Activated naive CD8-positive, alpha-beta T cell treated with anti-CD3 and anti-CD28 coated beads, Interleukin-2, amount 50 U/mL, for 16 hours (primary cell): ENCODE data around the gene TAGLN.

Experiments used
- DNase-seq: peaks from one replicate; pipeline ENCODE4 v3.0.0-alpha.2; 2020; ENCODE audit warnings: low read depth, low spot score

The TAGLN gene

GRCh38 chr11:117199053-117199915 is at the start of gene TAGLN:
Gene TAGLN (plus strand): TSS chr11:117199370. CDS start chr11:117203014, 3,644 bp downstream.
- DNase-seq: no peak

GRCh38 chr11:117152066-117152465 is 47.1 kb upstream of the TAGLN start:
- DNase-seq: no peak

DNA sequence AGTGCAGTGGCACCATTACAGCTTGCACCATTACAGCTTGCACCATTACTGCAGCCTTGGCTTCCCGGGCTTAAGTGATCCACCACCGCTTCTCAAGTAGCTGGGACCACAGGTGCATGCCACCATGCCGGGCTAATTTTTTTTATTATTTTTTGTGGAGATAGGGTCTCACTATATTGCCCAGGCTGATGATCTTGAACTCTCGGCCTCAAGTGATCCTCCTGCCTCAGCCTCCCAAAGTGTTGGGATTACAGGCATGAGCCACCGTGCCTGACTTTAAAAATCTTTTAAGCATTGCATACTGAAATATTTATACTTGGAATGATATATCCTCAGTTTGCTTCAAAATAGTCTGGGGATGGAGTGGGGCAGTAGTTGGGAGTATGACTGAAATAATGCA is 44.7 kb upstream of the TAGLN start:
- no peak for DNase-seq

GRCh38 chr11:117157507-117157906 is 41.7 kb upstream of the TAGLN start:
- DNase-seq: no peak

DNA sequence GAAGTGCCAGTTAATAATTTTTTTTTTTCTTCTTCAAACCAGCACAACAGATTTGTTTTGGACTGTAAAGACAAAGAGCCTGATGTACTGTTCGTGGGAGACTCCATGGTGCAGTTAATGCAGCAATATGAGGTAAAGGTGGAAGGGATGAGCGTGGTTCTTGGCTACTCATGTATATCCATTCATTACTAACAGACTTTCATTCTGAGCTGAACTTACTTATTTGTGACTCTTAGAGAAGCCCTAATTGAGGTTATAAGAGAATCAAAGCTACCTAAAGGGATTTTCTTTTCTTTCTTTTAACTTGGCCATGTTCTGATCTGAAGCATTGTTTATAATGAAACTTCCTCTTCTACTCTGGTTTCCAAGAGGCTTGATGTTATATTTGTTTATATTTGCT is 39.3 kb upstream of the TAGLN start:
- DNase-seq: no peak

DNA sequence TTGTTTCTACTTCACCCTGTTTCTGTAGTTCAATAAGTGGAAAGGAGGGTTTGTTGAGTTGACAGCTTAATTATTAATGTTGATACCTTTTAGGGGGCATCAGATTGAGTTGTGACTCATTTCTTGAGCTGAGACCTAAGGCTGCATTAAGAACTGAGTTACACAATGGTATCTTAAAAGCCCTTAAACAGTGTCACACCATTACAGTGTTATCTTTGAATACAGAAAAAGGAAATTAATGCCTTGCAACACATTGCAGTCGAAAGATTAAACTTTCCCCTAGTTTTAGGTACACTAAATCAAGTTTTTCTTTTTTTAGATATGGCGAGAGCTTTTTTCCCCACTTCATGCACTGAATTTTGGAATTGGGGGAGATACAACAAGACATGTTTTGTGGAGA is 38.3 kb upstream of the TAGLN start:
- DNase-seq: no peak

- DNase-seq: no peak
Observed at GRCh38 chr11:117166491-117166890, 32.7 kb upstream of the TAGLN start.

- DNase-seq: no peak
Observed at GRCh38 chr11:117169736-117170135, 29.4 kb upstream of the TAGLN start.

GRCh38 chr11:117170210-117170609 is 29.0 kb upstream of the TAGLN start:
- DNase-seq: no peak

DNA sequence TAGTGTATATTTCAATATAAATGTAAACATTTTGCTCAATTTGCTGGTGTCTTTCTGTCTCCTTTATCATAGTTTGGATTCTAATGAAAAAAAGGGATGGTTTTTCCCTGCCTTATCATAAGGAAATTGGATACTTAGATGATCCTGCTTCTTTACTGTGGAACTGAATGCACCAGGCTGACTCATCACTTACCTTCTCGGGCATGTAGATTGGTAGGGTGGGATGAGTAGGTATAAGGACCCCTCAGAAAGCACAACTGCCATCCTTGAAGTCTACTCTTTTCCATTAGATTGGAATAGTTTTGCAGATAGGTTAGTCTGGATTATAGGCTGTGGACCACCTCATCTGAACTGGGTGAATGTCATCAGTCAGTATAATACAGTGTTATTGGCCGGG is 28.2 kb upstream of the TAGLN start:
- no peak for DNase-seq

DNA sequence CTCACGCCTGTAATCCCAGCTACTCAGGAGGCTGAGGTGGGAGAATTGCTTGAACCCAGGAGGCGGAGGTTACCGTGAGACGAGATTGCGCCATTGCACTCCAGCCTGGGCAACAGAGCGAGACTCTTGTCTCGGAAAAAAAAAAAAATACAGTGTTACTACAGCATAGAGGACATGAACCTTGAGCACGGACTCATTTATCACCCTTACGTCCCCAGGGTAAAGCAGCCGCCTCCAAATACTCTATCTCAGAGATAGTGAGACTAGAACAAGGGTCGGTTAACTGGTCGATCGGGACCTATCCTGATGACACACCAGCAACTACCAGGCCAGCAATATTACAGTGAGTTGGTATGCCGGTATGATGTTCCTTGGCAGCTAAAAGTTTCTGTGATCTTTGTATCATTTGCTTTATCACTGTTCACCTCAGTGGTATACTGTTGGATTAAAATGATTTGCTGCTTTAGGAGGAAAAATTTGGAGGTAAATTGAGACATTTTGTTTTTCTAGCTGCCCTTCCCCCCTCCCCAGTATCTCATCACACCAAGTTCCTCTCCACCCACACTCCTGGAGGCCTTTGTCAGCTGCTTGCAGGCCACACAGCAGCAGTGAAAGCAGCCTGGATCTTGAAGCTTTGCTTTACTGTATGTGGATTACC is 27.6 kb upstream of the TAGLN start:
- DNase-seq: no peak

DNA sequence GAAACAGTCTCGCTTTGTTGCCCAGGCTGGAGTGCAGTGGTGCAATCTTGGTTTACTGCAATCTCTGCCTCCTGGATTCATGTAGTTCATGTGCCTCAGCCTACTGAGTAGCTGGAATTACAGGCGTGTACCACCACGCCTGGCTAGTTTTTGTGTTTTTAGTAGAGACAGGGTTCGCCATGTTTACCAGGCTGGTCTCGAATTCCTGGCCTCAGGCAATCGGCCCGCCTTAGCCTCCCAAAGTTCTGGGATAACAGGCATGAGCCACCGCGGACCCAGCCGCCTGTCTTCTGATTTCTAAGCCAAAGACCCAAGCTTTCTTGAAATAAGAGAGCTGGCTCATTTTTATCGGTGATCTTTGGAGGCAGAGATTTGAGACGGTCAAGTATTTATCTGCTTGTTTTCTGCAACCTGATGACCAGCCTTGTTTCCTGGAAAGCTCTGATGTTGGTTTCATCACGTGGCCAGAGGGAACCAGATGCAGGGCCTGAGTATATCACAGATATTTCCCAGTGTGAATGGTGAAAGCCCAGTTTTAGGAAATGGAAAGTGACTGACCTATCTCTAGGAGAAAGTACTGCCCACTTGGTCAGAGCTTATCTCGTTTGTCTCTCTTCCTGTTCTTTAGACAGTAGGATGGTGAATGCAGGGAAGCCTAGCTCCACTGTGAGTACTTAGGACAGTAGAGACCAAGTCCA is 26.3 kb upstream of the TAGLN start:
- no peak for DNase-seq

DNA sequence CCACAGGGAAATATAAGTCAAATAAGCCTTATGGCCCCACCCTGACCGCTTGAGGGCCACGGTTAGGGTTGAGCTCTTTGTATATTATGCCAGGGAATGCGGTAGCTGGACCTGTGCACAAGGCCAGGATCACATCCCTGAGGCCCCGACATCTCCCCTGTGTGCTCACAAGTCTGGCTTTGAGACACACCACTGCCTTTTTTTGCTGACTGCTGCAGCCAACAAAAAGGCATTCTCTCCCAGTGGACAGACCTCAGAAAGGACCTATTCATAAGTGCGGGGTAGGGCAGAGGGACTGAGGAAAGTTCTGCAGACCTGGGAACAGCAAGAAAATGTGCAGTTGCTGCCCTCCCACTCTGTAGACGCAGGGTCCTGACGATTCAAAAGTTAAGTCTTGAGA is 24.1 kb upstream of the TAGLN start:
- DNase-seq: no peak

DNA sequence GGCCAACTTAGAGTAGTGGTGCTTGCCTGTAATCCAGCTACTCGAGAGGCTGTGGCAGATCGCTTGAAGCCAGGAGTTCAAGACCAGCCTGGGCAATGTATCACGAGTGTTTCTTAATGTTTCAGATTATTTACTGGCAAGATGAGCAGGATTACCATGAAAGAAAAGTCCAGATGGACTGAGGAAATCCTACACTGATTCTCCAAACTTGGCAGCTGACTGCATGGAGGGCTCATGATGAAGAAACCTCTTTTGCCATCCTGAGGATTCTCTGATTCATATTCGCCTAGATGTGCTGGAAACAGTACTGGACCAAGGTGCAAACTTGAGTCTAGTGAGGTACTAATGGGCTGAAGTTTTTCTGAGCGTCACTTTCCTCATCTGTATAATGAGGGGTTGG is 23.4 kb upstream of the TAGLN start:
- no peak for DNase-seq

- DNase-seq: no peak
Observed at GRCh38 chr11:117176186-117176585, 23.0 kb upstream of the TAGLN start.

GRCh38 chr11:117177534-117178209 is 21.5 kb upstream of the TAGLN start:
- DNase-seq: no peak

DNA sequence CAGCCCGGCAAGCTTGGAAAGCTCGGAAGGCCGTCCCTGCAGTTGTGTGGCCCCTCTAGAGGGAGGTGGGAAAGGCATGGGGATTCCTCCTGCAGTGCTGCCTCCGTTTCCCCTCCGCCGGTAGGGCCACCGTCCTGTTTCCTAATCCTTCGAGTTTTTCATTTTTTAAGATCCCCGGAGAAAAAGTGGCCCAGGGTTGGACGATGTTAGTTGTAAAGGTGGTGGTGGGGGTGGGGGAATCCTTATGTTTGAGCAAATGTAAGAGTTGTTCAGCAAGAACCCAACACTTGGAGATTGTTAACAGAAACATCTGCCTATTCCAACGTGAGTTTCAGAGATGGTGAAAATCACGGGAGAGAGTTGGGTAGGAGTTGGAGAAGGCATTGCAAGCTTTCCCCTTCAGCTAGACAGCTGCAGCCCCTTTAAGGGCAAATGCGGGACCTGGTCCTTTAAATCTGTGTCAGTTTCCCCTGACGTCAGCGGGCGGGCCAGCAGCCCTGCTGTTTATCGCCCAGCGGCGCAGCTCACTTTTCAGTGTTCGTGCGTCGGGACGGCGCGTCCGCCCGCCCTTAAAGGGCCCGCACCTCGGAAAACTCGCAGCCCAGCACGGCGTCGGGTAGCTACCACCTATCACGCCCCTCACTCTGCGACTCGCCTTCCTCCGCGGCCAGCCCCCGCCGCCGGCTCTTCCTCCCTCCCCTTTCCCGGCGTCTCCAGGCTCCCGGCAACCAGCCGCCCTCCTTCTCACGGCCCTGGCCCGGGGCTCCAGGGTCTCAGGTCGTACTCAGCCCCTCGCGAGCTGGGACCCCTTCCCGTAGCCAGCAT is 20.7 kb upstream of the TAGLN start, which contains the start of gene SIDT2:
Gene SIDT2 (plus strand): TSS at position 534 of the 825 bp plus-strand sequence. CDS start 521 bp downstream, outside the sequence.
- DNase-seq: peak; percentile 74

GRCh38 chr11:117179048-117179999 is 19.8 kb upstream of the TAGLN start:
- DNase-seq: no peak

GRCh38 chr11:117180020-117180419 is 19.1 kb upstream of the TAGLN start:
- DNase-seq: no peak
